Stimulated activated CD8-positive, alpha-beta memory T cell treated with anti-CD3 and anti-CD28 coated beads, Interleukin-2, amount 100 ng/mL, for 48 hours (primary cell): Measurements from ENCODE around the gene PCDHGB6.
"Not testable (repeated sequence)": the region's sequence is repeated elsewhere in the genome, so short reads cannot be mapped to it uniquely, and the experiment has no call there.

Experiments used
- DNase-seq, 2 donors: peaks; one replicate each; pipeline ENCODE4 v3.0.0-alpha.2; 2020; ENCODE audit warnings: low read depth in 2 of 2

The PCDHGB6 gene

GRCh38 chr5:141388661-141389060, 19.2 kb upstream of the PCDHGB6 start:
- no peak for DNase-seq

GRCh38 chr5:141389153-141390042, 18.4 kb upstream of the PCDHGB6 start:
- no peak for DNase-seq

GRCh38 chr5:141392429-141393198, 15.2 kb upstream of the PCDHGB6 start, which contains the start of gene PCDHGA8:
Gene PCDHGA8 (plus strand): TSS chr5:141392633. CDS start chr5:141392814, 181 bp downstream.
- DNase-seq, result no peak

GRCh38 chr5:141393267-141393666, 14.6 kb upstream of the PCDHGB6 start:
- DNase-seq, result no peak

- not testable (repeated sequence) for DNase-seq
Measured at GRCh38 chr5:141394401-141395187, 13.2 kb upstream of the PCDHGB6 start.

- DNase-seq, result not testable (repeated sequence)
Measured at GRCh38 chr5:141397756-141398551, 9.9 kb upstream of the PCDHGB6 start, which contains the start of gene PCDHGB5. Gene PCDHGB5 (plus strand): TSS chr5:141397947. CDS start chr5:141398128, 181 bp downstream.

- DNase-seq, result no peak
Measured at GRCh38 chr5:141398608-141399007, 9.2 kb upstream of the PCDHGB6 start.

- DNase-seq, result no peak
Measured at GRCh38 chr5:141399555-141400258, 8.1 kb upstream of the PCDHGB6 start.

GRCh38 chr5:141402553-141403243, 5.1 kb upstream of the PCDHGB6 start, which contains the start of gene PCDHGA9:
Gene PCDHGA9 (plus strand): TSS chr5:141402778. CDS start chr5:141402953, 175 bp downstream.
- DNase-seq, result no peak

GRCh38 chr5:141403387-141403786, 4.4 kb upstream of the PCDHGB6 start:
- DNase-seq, result no peak

GRCh38 chr5:141409598-141410306, 1.9 kb downstream of the PCDHGB6 start:
- DNase-seq, result no peak

GRCh38 chr5:141411575-141411974, 3.8 kb downstream of the PCDHGB6 start:
- DNase-seq, result no peak

GRCh38 chr5:141412854-141413539, 5.2 kb downstream of the PCDHGB6 start, which contains the start of gene PCDHGA10:
Gene PCDHGA10 (plus strand): TSS chr5:141412987. CDS start chr5:141413176, 189 bp downstream.
- DNase-seq, result peak in 1 of 2 donors; percentile 26

- no peak for DNase-seq
Measured at GRCh38 chr5:141413540-141414069, 5.8 kb downstream of the PCDHGB6 start.

- DNase-seq, result not testable (repeated sequence)
Measured at GRCh38 chr5:141414548-141415274, 6.9 kb downstream of the PCDHGB6 start.

GRCh38 chr5:141415275-141415618, 7.4 kb downstream of the PCDHGB6 start:
- not testable (repeated sequence) for DNase-seq

GRCh38 chr5:141417494-141418172, 9.8 kb downstream of the PCDHGB6 start, which contains the start of gene PCDHGB7:
Gene PCDHGB7 (plus strand): TSS chr5:141417677. CDS start chr5:141417860, 183 bp downstream.
- DNase-seq, result peak; percentile 37 to 51
